Measurements from ENCODE around the gene RNF167.
A peak's percentile ranks its signal among the peaks of the same experiment; 100 is the strongest.

DNA sequence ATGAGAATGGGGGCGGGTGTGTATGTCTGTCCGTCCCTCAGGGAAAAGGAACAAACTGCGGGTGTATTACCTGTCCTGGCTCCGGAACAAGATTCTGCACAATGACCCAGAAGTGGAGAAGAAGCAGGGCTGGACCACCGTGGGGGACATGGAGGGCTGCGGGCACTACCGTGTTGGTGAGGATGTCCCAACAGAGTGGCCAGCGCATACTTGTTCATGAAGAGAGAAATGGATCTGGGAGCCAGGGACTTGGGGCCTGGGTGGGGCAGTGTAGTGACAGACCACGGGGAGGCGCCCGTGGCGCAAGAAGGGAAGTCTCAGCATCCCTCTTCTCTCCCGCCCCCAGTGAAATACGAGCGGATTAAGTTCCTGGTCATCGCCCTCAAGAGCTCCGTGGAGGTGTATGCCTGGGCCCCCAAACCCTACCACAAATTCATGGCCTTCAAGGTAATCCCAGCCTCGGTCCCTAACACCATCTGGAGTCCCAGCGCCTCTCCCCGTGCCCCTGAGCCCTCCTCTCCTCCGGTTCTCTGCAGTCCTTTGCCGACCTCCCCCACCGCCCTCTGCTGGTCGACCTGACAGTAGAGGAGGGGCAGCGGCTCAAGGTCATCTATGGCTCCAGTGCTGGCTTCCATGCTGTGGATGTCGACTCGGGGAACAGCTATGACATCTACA is 44.3 kb upstream of the RNF167 start:
- TF ChIP-seq, protein P1, sequence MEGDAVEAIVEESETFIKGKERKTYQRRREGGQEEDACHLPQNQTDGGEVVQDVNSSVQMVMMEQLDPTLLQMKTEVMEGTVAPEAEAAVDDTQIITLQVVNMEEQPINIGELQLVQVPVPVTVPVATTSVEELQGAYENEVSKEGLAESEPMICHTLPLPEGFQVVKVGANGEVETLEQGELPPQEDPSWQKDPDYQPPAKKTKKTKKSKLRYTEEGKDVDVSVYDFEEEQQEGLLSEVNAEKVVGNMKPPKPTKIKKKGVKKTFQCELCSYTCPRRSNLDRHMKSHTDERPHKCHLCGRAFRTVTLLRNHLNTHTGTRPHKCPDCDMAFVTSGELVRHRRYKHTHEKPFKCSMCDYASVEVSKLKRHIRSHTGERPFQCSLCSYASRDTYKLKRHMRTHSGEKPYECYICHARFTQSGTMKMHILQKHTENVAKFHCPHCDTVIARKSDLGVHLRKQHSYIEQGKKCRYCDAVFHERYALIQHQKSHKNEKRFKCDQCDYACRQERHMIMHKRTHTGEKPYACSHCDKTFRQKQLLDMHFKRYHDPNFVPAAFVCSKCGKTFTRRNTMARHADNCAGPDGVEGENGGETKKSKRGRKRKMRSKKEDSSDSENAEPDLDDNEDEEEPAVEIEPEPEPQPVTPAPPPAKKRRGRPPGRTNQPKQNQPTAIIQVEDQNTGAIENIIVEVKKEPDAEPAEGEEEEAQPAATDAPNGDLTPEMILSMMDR (tag by site-specific recombination; IDR thresholded peaks at IDR 0.05) = 0 out of 2 replicates have a peak, but pooled peaks have one; percentile 14
- TF ChIP-seq SP2 (tag by site-specific recombination; IDR thresholded peaks at IDR 0.05) (no peak), ZNF274 (IDR thresholded peaks at IDR 0.05; ENCODE audit: low read length) (no peak), ZNF274 (tag by site-specific recombination; IDR thresholded peaks at IDR 0.05; ENCODE audit: borderline replicate concordance) (no peak), PRDM1 (tag by site-specific recombination; IDR thresholded peaks at IDR 0.05) (no peak), ZNF585B (tag by site-specific recombination; IDR thresholded peaks at IDR 0.05) (no peak), ZNF132 (tag by site-specific recombination; IDR thresholded peaks at IDR 0.05; ENCODE audit: borderline replicate concordance) (no peak)
- TF ChIP-seq, protein P2, sequence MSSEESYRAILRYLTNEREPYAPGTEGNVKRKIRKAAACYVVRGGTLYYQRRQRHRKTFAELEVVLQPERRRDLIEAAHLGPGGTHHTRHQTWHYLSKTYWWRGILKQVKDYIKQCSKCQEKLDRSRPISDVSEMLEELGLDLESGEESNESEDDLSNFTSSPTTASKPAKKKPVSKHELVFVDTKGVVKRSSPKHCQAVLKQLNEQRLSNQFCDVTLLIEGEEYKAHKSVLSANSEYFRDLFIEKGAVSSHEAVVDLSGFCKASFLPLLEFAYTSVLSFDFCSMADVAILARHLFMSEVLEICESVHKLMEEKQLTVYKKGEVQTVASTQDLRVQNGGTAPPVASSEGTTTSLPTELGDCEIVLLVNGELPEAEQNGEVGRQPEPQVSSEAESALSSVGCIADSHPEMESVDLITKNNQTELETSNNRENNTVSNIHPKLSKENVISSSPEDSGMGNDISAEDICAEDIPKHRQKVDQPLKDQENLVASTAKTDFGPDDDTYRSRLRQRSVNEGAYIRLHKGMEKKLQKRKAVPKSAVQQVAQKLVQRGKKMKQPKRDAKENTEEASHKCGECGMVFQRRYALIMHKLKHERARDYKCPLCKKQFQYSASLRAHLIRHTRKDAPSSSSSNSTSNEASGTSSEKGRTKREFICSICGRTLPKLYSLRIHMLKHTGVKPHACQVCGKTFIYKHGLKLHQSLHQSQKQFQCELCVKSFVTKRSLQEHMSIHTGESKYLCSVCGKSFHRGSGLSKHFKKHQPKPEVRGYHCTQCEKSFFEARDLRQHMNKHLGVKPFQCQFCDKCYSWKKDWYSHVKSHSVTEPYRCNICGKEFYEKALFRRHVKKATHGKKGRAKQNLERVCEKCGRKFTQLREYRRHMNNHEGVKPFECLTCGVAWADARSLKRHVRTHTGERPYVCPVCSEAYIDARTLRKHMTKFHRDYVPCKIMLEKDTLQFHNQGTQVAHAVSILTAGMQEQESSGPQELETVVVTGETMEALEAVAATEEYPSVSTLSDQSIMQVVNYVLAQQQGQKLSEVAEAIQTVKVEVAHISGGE (tag by site-specific recombination; conservative IDR thresholded peaks at IDR 0.05; ENCODE audit: low read depth) = no peak
- TF ChIP-seq, protein P3, sequence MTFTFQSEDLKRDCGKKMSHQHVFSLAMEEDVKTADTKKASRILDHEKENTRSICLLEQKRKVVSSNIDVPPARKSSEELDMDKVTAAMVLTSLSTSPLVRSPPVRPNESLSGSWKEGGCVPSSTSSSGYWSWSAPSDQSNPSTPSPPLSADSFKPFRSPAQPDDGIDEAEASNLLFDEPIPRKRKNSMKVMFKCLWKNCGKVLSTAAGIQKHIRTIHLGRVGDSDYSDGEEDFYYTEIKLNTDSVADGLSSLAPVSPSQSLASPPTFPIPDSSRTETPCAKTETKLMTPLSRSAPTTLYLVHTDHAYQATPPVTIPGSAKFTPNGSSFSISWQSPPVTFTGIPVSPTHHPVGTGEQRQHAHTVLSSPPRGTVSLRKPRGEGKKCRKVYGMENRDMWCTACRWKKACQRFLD (tag by site-specific recombination; IDR thresholded peaks at IDR 0.05) = no peak
- TF ChIP-seq, protein P4, sequence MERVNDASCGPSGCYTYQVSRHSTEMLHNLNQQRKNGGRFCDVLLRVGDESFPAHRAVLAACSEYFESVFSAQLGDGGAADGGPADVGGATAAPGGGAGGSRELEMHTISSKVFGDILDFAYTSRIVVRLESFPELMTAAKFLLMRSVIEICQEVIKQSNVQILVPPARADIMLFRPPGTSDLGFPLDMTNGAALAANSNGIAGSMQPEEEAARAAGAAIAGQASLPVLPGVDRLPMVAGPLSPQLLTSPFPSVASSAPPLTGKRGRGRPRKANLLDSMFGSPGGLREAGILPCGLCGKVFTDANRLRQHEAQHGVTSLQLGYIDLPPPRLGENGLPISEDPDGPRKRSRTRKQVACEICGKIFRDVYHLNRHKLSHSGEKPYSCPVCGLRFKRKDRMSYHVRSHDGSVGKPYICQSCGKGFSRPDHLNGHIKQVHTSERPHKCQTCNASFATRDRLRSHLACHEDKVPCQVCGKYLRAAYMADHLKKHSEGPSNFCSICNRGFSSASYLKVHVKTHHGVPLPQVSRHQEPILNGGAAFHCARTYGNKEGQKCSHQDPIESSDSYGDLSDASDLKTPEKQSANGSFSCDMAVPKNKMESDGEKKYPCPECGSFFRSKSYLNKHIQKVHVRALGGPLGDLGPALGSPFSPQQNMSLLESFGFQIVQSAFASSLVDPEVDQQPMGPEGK (tag by site-specific recombination; IDR thresholded peaks at IDR 0.05) = no peak
- TF ChIP-seq, protein P5, sequence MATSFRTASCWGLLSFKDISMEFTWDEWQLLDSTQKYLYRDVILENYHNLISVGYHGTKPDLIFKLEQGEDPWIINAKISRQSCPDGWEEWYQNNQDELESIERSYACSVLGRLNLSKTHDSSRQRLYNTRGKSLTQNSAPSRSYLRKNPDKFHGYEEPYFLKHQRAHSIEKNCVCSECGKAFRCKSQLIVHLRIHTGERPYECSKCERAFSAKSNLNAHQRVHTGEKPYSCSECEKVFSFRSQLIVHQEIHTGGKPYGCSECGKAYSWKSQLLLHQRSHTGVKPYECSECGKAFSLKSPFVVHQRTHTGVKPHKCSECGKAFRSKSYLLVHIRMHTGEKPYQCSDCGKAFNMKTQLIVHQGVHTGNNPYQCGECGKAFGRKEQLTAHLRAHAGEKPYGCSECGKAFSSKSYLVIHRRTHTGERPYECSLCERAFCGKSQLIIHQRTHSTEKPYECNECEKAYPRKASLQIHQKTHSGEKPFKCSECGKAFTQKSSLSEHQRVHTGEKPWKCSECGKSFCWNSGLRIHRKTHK (tag by site-specific recombination; IDR thresholded peaks at IDR 0.05) = no peak
- TF ChIP-seq, protein P6, sequence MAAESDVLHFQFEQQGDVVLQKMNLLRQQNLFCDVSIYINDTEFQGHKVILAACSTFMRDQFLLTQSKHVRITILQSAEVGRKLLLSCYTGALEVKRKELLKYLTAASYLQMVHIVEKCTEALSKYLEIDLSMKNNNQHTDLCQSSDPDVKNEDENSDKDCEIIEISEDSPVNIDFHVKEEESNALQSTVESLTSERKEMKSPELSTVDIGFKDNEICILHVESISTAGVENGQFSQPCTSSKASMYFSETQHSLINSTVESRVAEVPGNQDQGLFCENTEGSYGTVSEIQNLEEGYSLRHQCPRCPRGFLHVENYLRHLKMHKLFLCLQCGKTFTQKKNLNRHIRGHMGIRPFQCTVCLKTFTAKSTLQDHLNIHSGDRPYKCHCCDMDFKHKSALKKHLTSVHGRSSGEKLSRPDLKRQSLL (tag by site-specific recombination; IDR thresholded peaks at IDR 0.05) = no peak
- TF ChIP-seq, protein P7, sequence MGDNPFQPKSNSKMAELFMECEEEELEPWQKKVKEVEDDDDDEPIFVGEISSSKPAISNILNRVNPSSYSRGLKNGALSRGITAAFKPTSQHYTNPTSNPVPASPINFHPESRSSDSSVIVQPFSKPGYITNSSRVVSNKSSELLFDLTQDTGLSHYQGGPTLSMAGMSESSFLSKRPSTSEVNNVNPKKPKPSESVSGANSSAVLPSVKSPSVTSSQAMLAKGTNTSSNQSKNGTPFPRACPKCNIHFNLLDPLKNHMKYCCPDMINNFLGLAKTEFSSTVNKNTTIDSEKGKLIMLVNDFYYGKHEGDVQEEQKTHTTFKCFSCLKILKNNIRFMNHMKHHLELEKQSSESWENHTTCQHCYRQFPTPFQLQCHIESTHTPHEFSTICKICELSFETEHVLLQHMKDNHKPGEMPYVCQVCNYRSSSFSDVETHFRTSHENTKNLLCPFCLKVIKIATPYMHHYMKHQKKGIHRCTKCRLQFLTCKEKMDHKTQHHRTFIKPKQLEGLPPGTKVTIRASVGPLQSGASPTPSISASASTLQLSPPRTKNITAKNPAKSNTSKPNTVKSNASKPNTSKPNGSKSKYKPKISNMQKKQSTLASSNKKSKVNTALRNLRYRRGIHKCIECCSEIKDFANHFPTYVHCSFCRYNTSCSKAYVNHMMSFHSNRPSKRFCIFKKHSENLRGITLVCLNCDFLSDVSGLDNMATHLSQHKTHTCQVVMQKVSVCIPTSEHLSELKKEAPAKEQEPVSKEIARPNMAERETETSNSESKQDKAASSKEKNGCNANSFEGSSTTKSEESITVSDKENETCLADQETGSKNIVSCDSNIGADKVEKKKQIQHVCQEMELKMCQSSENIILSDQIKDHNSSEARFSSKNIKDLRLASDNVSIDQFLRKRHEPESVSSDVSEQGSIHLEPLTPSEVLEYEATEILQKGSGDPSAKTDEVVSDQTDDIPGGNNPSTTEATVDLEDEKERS (tag by site-specific recombination; IDR thresholded peaks at IDR 0.05) = no peak

All from HEK293 (cell line).